SK-N-SH treated with all-trans-retinoic acid at 6 μM for 48 hours (cell line): Measurements from ENCODE around the gene HPF1.

Experiments used
- ATAC-seq: fragments of 200-7000 bp; cut with Tn5 transposase; 3 replicates; pipeline ENCODE4 v1.9.1; 2020; ENCODE audit warnings: mild to moderate bottlenecking, moderate library complexity
- ARNTL ChIP-seq: fragments of 450-650 bp; formaldehyde crosslinking; IDR thresholded peaks from 2 replicates; pipeline ENCODE4 v1.5.0; 2020; ENCODE audit warnings: low read depth, mild to moderate bottlenecking, moderate library complexity, borderline replicate concordance
- BACH2 ChIP-seq: fragments of 250-450 bp; sonication (Bioruptor Pico); IDR thresholded peaks from 2 replicates; pipeline ENCODE4 v1.9.0; 2021; ENCODE audit warnings: mild to moderate bottlenecking, borderline replicate concordance
- CSDC2 ChIP-seq: fragments of 250-450 bp; sonication (Bioruptor Pico); IDR thresholded peaks from 2 replicates; pipeline ENCODE4 v1.5.0; 2020; ENCODE audit warnings: mild to moderate bottlenecking, moderate library complexity
- ESRRG ChIP-seq: fragments of 250-450 bp; sonication (Bioruptor Pico); IDR thresholded peaks from 2 replicates; pipeline ENCODE4 v1.6.1; 2021; ENCODE audit warnings: mild to moderate bottlenecking
- GLIS3 ChIP-seq: fragments of 250-450 bp; sonication (Bioruptor Pico); IDR thresholded peaks from 2 replicates; pipeline ENCODE4 v1.5.0; 2020; ENCODE audit warnings: mild to moderate bottlenecking, moderate library complexity
- ISL1 ChIP-seq: fragments of 250-450 bp; sonication (Bioruptor Pico); IDR thresholded peaks from 2 replicates; pipeline ENCODE4 v2.1.2; 2022; ENCODE audit warnings: mild to moderate bottlenecking, moderate library complexity
- OSR1 ChIP-seq: fragments of 250-450 bp; sonication (Bioruptor Pico); IDR thresholded peaks from 2 replicates; pipeline ENCODE4 v1.8.0; 2022; ENCODE audit warnings: moderate library complexity, mild to moderate bottlenecking, inconsistent platforms
- PPARA ChIP-seq: fragments of 250-450 bp; sonication (Bioruptor Pico); IDR thresholded peaks from 2 replicates; pipeline ENCODE4 v1.5.0; 2020; ENCODE audit warnings: mild to moderate bottlenecking, borderline replicate concordance
- RARB ChIP-seq: fragments of 250-450 bp; sonication (Bioruptor Pico); IDR thresholded peaks from 2 replicates; pipeline ENCODE4 v1.8.0; 2021; ENCODE audit warnings: mild to moderate bottlenecking, moderate library complexity
- SNAI2 ChIP-seq: fragments of 250-450 bp; sonication (Bioruptor Pico); IDR thresholded peaks from 2 replicates; pipeline ENCODE4 v1.5.0; 2020; ENCODE audit warnings: mild to moderate bottlenecking, moderate library complexity
- TCF4 ChIP-seq: fragments of 250-450 bp; sonication (Bioruptor Pico); IDR thresholded peaks from 2 replicates; pipeline ENCODE4 v1.8.0; 2021; ENCODE audit warnings: mild to moderate bottlenecking, moderate library complexity, borderline replicate concordance
- ZC3H10 ChIP-seq: fragments of 250-450 bp; sonication (Bioruptor Pico); IDR thresholded peaks from 2 replicates; pipeline ENCODE4 v1.5.1; 2021; ENCODE audit warnings: mild to moderate bottlenecking, moderate library complexity
- ZFP3 ChIP-seq: fragments of 250-450 bp; sonication (Bioruptor Pico); IDR thresholded peaks from 2 replicates; pipeline ENCODE4 v1.5.0; 2020; ENCODE audit warnings: mild to moderate bottlenecking, moderate library complexity
- ZFP30 ChIP-seq: fragments of 450-650 bp; formaldehyde crosslinking; IDR thresholded peaks from 2 replicates; pipeline ENCODE4 v1.5.0; 2022; ENCODE audit warnings: mild to moderate bottlenecking, moderate library complexity
- ZNF565 ChIP-seq: fragments of 450-650 bp; formaldehyde crosslinking; conservative IDR thresholded peaks from 2 replicates; pipeline ENCODE4 v1.5.0; 2020; ENCODE audit warnings: low read depth, mild to moderate bottlenecking, moderate library complexity
- ZNF70 ChIP-seq: fragments of 450-650 bp; formaldehyde crosslinking; IDR thresholded peaks from 2 replicates; pipeline ENCODE4 v1.5.0; 2020; ENCODE audit warnings: mild to moderate bottlenecking, moderate library complexity
- ZNF8 ChIP-seq: fragments of 450-650 bp; formaldehyde crosslinking; IDR thresholded peaks from 2 replicates; pipeline ENCODE4 v1.5.0; 2020; ENCODE audit warnings: mild to moderate bottlenecking, moderate library complexity
- TF ChIP-seq, protein P1 (sequence below): fragments of 250-450 bp; sonication (Bioruptor Pico); IDR thresholded peaks from 2 replicates; pipeline ENCODE4 v1.8.0; 2021; ENCODE audit warnings: low read depth, mild to moderate bottlenecking, moderate library complexity, borderline replicate concordance
- TF ChIP-seq, protein P2 (sequence below): fragments of 250-450 bp; sonication (Bioruptor Pico); IDR thresholded peaks from 2 replicates; pipeline ENCODE4 v1.8.0; 2020; ENCODE audit warnings: mild to moderate bottlenecking, moderate library complexity, borderline replicate concordance
- TF ChIP-seq, protein P3 (sequence below): fragments of 250-450 bp; sonication (Bioruptor Pico); IDR thresholded peaks from 2 replicates; pipeline ENCODE4 v1.5.0; 2020; ENCODE audit warnings: mild to moderate bottlenecking, moderate library complexity
- TF ChIP-seq, protein P4 (sequence below): fragments of 250-450 bp; sonication (Bioruptor Pico); IDR thresholded peaks from 2 replicates; pipeline ENCODE4 v1.5.1; 2020; ENCODE audit warnings: low read depth, mild to moderate bottlenecking, moderate library complexity
- TF ChIP-seq, protein P5 (sequence below): fragments of 250-450 bp; sonication (Bioruptor Pico); IDR thresholded peaks from 2 replicates; pipeline ENCODE4 v1.5.1; 2021; ENCODE audit warnings: mild to moderate bottlenecking, moderate library complexity

Gene HPF1

DNA sequence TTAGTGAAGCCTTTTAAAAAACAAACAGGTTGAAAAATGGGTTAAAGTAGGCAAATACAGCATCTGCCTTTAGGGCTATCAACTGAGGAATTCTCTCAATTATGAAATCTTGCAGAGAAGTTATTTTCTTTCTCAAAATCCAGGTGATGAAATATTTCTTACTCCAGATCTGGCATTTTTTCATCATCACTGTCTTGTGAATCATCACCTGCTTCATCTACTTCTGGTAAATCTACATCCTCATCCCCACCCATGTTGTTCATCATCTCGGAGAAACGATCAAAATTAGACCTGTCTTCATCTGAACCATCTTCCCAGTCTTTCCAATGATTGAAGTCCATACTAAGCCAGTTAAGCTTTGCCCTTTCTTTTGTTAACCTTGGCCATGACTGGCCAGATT is 33.3 kb upstream of the HPF1 start:
- TF ChIP-seq ARNTL (CRISPR knock-in tag) (no peak), ZNF8 (CRISPR knock-in tag) (no peak), ZNF70 (CRISPR knock-in tag) (no peak), OSR1 (CRISPR knock-in tag) (no peak), RARB (CRISPR knock-in tag) (no peak), TCF4 (CRISPR knock-in tag) (no peak), ESRRG (CRISPR knock-in tag) (no peak), ISL1 (CRISPR knock-in tag) (no peak), ZFP3 (no peak), ZNF565 (no peak), PPARA (CRISPR knock-in tag) (no peak)
- TF ChIP-seq, protein P1, sequence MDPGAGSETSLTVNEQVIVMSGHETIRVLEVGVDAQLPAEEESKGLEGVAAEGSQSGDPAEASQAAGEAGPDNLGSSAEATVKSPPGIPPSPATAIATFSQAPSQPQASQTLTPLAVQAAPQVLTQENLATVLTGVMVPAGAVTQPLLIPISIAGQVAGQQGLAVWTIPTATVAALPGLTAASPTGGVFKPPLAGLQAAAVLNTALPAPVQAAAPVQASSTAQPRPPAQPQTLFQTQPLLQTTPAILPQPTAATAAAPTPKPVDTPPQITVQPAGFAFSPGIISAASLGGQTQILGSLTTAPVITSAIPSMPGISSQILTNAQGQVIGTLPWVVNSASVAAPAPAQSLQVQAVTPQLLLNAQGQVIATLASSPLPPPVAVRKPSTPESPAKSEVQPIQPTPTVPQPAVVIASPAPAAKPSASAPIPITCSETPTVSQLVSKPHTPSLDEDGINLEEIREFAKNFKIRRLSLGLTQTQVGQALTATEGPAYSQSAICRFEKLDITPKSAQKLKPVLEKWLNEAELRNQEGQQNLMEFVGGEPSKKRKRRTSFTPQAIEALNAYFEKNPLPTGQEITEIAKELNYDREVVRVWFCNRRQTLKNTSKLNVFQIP: no peak
- TF ChIP-seq, protein P2, sequence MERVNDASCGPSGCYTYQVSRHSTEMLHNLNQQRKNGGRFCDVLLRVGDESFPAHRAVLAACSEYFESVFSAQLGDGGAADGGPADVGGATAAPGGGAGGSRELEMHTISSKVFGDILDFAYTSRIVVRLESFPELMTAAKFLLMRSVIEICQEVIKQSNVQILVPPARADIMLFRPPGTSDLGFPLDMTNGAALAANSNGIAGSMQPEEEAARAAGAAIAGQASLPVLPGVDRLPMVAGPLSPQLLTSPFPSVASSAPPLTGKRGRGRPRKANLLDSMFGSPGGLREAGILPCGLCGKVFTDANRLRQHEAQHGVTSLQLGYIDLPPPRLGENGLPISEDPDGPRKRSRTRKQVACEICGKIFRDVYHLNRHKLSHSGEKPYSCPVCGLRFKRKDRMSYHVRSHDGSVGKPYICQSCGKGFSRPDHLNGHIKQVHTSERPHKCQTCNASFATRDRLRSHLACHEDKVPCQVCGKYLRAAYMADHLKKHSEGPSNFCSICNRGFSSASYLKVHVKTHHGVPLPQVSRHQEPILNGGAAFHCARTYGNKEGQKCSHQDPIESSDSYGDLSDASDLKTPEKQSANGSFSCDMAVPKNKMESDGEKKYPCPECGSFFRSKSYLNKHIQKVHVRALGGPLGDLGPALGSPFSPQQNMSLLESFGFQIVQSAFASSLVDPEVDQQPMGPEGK (CRISPR knock-in tag): no peak
- no peak for ATAC-seq

DNA sequence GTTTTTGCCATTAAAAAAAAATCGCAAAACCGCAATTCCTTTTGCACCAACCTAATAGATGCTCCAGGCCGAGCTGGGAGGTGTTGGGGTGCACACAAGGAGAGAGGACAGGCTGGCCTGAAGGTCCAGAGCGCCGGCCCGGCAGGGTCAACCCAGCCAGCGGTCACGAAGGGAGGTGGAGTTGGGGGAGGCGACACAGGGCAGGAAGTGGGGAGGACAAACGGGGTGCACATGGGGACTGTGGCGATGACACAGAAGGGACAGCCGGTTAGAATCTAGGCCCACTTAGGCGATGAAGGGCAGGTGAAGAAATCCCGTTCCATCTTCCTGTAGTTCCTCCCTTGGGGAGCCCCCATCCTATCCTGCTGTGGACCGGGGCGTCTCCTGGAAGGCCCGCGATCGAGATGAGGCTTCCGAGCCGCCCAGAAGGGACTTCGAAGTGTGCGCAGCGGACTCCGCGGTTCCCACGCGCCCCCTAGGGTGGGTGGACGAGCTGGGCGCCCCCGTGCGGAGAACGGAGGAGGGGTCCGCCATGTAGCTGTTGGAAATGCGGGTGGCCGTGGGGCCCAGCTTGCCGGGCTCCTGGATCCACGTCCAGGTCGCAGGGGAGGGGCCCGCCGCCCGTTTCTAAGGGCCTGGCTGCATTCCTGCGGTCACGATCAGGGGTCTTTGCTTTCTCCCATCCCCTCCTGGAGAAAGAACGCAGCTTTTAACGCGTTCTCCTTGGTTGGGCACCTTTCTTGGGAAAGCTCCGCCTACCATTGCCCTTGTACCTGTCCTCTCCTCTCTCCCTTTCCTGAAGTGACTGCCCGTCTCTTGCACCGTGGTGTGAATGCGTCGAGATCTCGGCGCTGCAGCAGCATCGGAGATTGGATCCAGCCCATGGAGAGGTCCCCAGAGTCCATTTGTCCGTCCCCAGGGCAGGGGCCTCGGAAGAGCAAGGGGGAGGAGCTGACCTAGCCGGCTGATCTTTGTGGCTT is 17.0 kb upstream of the HPF1 start:
- no peak for ATAC-seq
- no peak for TF ChIP-seq SNAI2
- TF ChIP-seq ZFP30 (CRISPR knock-in tag): no peak
- TF ChIP-seq, protein P3, sequence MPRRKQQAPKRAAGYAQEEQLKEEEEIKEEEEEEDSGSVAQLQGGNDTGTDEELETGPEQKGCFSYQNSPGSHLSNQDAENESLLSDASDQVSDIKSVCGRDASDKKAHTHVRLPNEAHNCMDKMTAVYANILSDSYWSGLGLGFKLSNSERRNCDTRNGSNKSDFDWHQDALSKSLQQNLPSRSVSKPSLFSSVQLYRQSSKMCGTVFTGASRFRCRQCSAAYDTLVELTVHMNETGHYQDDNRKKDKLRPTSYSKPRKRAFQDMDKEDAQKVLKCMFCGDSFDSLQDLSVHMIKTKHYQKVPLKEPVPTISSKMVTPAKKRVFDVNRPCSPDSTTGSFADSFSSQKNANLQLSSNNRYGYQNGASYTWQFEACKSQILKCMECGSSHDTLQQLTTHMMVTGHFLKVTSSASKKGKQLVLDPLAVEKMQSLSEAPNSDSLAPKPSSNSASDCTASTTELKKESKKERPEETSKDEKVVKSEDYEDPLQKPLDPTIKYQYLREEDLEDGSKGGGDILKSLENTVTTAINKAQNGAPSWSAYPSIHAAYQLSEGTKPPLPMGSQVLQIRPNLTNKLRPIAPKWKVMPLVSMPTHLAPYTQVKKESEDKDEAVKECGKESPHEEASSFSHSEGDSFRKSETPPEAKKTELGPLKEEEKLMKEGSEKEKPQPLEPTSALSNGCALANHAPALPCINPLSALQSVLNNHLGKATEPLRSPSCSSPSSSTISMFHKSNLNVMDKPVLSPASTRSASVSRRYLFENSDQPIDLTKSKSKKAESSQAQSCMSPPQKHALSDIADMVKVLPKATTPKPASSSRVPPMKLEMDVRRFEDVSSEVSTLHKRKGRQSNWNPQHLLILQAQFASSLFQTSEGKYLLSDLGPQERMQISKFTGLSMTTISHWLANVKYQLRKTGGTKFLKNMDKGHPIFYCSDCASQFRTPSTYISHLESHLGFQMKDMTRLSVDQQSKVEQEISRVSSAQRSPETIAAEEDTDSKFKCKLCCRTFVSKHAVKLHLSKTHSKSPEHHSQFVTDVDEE (CRISPR knock-in tag): no peak
- TF ChIP-seq ARNTL (CRISPR knock-in tag): no peak
- TF ChIP-seq ZFP3: no peak
- TF ChIP-seq CSDC2: no peak
- TF ChIP-seq GLIS3 (CRISPR knock-in tag): no peak
- TF ChIP-seq ZNF70 (CRISPR knock-in tag): no peak
- no peak for TF ChIP-seq BACH2 (CRISPR knock-in tag)
- TF ChIP-seq ZNF565: no peak
- TF ChIP-seq, protein P1: no peak
- TF ChIP-seq RARB (CRISPR knock-in tag): no peak
- no peak for TF ChIP-seq ZC3H10 (CRISPR knock-in tag)
- TF ChIP-seq, protein P4, sequence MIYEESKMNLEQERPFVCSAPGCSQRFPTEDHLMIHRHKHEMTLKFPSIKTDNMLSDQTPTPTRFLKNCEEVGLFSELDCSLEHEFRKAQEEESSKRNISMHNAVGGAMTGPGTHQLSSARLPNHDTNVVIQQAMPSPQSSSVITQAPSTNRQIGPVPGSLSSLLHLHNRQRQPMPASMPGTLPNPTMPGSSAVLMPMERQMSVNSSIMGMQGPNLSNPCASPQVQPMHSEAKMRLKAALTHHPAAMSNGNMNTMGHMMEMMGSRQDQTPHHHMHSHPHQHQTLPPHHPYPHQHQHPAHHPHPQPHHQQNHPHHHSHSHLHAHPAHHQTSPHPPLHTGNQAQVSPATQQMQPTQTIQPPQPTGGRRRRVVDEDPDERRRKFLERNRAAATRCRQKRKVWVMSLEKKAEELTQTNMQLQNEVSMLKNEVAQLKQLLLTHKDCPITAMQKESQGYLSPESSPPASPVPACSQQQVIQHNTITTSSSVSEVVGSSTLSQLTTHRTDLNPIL (CRISPR knock-in tag): no peak
- TF ChIP-seq, protein P5, sequence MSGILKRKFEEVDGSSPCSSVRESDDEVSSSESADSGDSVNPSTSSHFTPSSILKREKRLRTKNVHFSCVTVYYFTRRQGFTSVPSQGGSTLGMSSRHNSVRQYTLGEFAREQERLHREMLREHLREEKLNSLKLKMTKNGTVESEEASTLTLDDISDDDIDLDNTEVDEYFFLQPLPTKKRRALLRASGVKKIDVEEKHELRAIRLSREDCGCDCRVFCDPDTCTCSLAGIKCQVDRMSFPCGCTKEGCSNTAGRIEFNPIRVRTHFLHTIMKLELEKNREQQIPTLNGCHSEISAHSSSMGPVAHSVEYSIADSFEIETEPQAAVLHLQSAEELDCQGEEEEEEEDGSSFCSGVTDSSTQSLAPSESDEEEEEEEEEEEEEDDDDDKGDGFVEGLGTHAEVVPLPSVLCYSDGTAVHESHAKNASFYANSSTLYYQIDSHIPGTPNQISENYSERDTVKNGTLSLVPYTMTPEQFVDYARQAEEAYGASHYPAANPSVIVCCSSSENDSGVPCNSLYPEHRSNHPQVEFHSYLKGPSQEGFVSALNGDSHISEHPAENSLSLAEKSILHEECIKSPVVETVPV (CRISPR knock-in tag): no peak
- TF ChIP-seq, protein P2 (CRISPR knock-in tag): no peak
